Measurements from ENCODE around the gene EIF1AD. TPM values are rescaled to one million over a fixed set of nuclear protein-coding genes. Genes with fewer than 3 reads are reported as not detected.

EIF1AD gene
- 10 to 100 TPM; 26.3 to 30.3 (median 28.4) TPM for polyA plus RNA-seq (ENCODE audit: insufficient read length in 3 of 3)
- long read RNA-seq, donor 1, partial matches to known transcripts, result 0 of 5 reads
- long read RNA-seq, donor 1, other reads (novel, unspliced or antisense), result 0 of 5 reads
- long read RNA-seq, donor 2, partial matches to known transcripts, result 0 of 2 reads
- long read RNA-seq, donor 2, other reads (novel, unspliced or antisense), result 0 of 2 reads
- long read RNA-seq, donor 3, partial matches to known transcripts, result 0 of 2 reads
- long read RNA-seq, donor 3, other reads (novel, unspliced or antisense), result 0 of 2 reads
- long read RNA-seq, donor 4, transcript EIF1AD-206 (6 exons, 889 nt), result major isoform, 5 of 8 reads
- long read RNA-seq, donor 4, partial matches to known transcripts, result 0 of 8 reads
- long read RNA-seq, donor 4, other reads (novel, unspliced or antisense), result 0 of 8 reads
- long read RNA-seq, donor 5, result 0 reads
- long read RNA-seq, donor 6, partial matches to known transcripts, result 0 of 4 reads
- long read RNA-seq, donor 6, other reads (novel, unspliced or antisense), result 0 of 4 reads
- long read RNA-seq, donor 7, partial matches to known transcripts, result 0 of 3 reads
- long read RNA-seq, donor 7, other reads (novel, unspliced or antisense), result 0 of 3 reads
- long read RNA-seq, donor 8, transcript EIF1AD-206 (6 exons, 889 nt), result major isoform, 6 of 20 reads
- long read RNA-seq, donor 8, partial matches to known transcripts, result 11 of 20 reads
- long read RNA-seq, donor 8, other reads (novel, unspliced or antisense), result 0 of 20 reads
- long read RNA-seq, donor 9, result 0 reads
- long read RNA-seq, donor 10, partial matches to known transcripts, result 0 of 7 reads
- long read RNA-seq, donor 10, other reads (novel, unspliced or antisense), result 0 of 7 reads
- long read RNA-seq, donor 11, partial matches to known transcripts, result 0 of 4 reads
- long read RNA-seq, donor 11, other reads (novel, unspliced or antisense), result 0 of 4 reads
- long read RNA-seq, donor 12, partial matches to known transcripts, result 0 of 1 reads
- long read RNA-seq, donor 12, other reads (novel, unspliced or antisense), result 0 of 1 reads
- long read RNA-seq, donor 13, result 0 reads
- long read RNA-seq, donor 14, partial matches to known transcripts, result 0 of 1 reads
- long read RNA-seq, donor 14, other reads (novel, unspliced or antisense), result 0 of 1 reads
- long read RNA-seq, donor 15, partial matches to known transcripts, result 0 of 1 reads
- long read RNA-seq, donor 15, other reads (novel, unspliced or antisense), result 0 of 1 reads
- long read RNA-seq, donor 16, transcript EIF1AD-206 (6 exons, 889 nt), result major isoform, 7 of 23 reads
- long read RNA-seq, donor 16, partial matches to known transcripts, result 10 of 23 reads
- long read RNA-seq, donor 16, other reads (novel, unspliced or antisense), result 0 of 23 reads

GRCh38 chr11:66001942-66002647 lies at the start of gene EIF1AD, which contains the start of gene BANF1:
Gene EIF1AD (minus strand): TSS chr11:66002157. CDS start chr11:66000389, 1,768 bp downstream.
Gene BANF1 (plus strand): TSS chr11:66002503. CDS start chr11:66003251, 748 bp downstream.
- DNase-seq (ENCODE audit: extremely low read depth in 1 of 11, low read depth in 9 of 11, low spot score in 4 of 11), result peak; percentile 93 to 99 (median 96)

GRCh38 chr11:66051371-66051765 lies 49.4 kb upstream of the EIF1AD start:
- DNase-seq (ENCODE audit: extremely low read depth in 1 of 11, low read depth in 9 of 11, low spot score in 4 of 11), result no peak

- no peak for DNase-seq (ENCODE audit: extremely low read depth in 1 of 11, low read depth in 9 of 11, low spot score in 4 of 11)
These were observed 48.7 kb upstream of the EIF1AD start for GRCh38 chr11:66050581-66051231.

- DNase-seq (ENCODE audit: extremely low read depth in 1 of 11, low read depth in 9 of 11, low spot score in 4 of 11), result no peak
These were observed 46.8 kb upstream of the EIF1AD start, which contains the start of gene GAL3ST3 for GRCh38 chr11:66048547-66049323. Gene GAL3ST3 (minus strand): TSS chr11:66049161. CDS start chr11:66045415, 3,746 bp downstream.

GRCh38 chr11:66047541-66048365 lies 45.8 kb upstream of the EIF1AD start:
- no peak for DNase-seq (ENCODE audit: extremely low read depth in 1 of 11, low read depth in 9 of 11, low spot score in 4 of 11)

- no peak for DNase-seq (ENCODE audit: extremely low read depth in 1 of 11, low read depth in 9 of 11, low spot score in 4 of 11)
These were observed 44.9 kb upstream of the EIF1AD start for GRCh38 chr11:66046901-66047300.

GRCh38 chr11:66045177-66045639 lies 43.3 kb upstream of the EIF1AD start:
- DNase-seq (ENCODE audit: extremely low read depth in 1 of 11, low read depth in 9 of 11, low spot score in 4 of 11), result peak in 9 of 11 donors; percentile 46 to 72 (median 64)

- DNase-seq (ENCODE audit: extremely low read depth in 1 of 11, low read depth in 9 of 11, low spot score in 4 of 11), result no peak
These were observed 42.8 kb upstream of the EIF1AD start for GRCh38 chr11:66044757-66045156.

- no peak for DNase-seq (ENCODE audit: extremely low read depth in 1 of 11, low read depth in 9 of 11, low spot score in 4 of 11)
These were observed 41.3 kb upstream of the EIF1AD start for GRCh38 chr11:66042996-66043906.

- DNase-seq (ENCODE audit: extremely low read depth in 1 of 11, low read depth in 9 of 11, low spot score in 4 of 11), result no peak
These were observed 40.5 kb upstream of the EIF1AD start for GRCh38 chr11:66042227-66042995.

- DNase-seq (ENCODE audit: extremely low read depth in 1 of 11, low read depth in 9 of 11, low spot score in 4 of 11), result no peak
These were observed 37.8 kb upstream of the EIF1AD start for GRCh38 chr11:66039765-66040164.

- DNase-seq (ENCODE audit: extremely low read depth in 1 of 11, low read depth in 9 of 11, low spot score in 4 of 11), result no peak
These were observed 35.4 kb upstream of the EIF1AD start for GRCh38 chr11:66037327-66037726.

- DNase-seq (ENCODE audit: extremely low read depth in 1 of 11, low read depth in 9 of 11, low spot score in 4 of 11), result no peak
These were observed 34.4 kb upstream of the EIF1AD start for GRCh38 chr11:66036334-66036710.

GRCh38 chr11:66035653-66036333 lies 33.8 kb upstream of the EIF1AD start:
- DNase-seq (ENCODE audit: extremely low read depth in 1 of 11, low read depth in 9 of 11, low spot score in 4 of 11), result no peak
